H1 (cell line): Measurements from ENCODE around the gene PDE6B. TPM values are rescaled to one million over a fixed set of nuclear protein-coding genes. Genes with fewer than 3 reads are reported as not detected.

Experiments used
- CTCF ChIA-PET: fragments of 300-600 bp; sonication (Branson Sonifier 250); formaldehyde crosslinking; loops from one replicate; lab custom pipeline; 2021; ENCODE audit not compliant: partially characterized antibody; lab: Charles Lee
- POLR2A ChIA-PET: fragments of 300-600 bp; sonication (Branson Sonifier 250); formaldehyde crosslinking; loops from one replicate; lab custom pipeline; 2021; ENCODE audit warnings: inconsistent platforms; ENCODE audit not compliant: partially characterized antibody; lab: Charles Lee
- DNase-seq, 2 experiments: peaks; one replicate each; pipeline versions ENCODE4 v3.0.0 to v3.0.0-alpha.2; 2010 to 2022; ENCODE audit warnings: low spot score in 2 of 2, low read depth in 1 of 2, mixed read lengths in 1 of 2
- FAIRE-seq: peaks from 2 replicates; lab custom pipeline; 2011; peaks lifted over from hg19 to GRCh38; lab: Jason Lieb, UNC
- H2AFZ ChIP-seq: 2 replicates; pipeline ENCODE4 v1.8.1; 2012; ENCODE audit warnings: low read length, inconsistent platforms
- H2AK5ac ChIP-seq: 2 replicates; pipeline ENCODE4 v1.6.1; 2013; ENCODE audit warnings: low read depth, low read length
- H2BK120ac ChIP-seq: replicated peaks from 2 replicates; pipeline ENCODE3; 2013; ENCODE audit warnings: low read depth, low read length, inconsistent platforms
- H2BK12ac ChIP-seq: 2 replicates; pipeline ENCODE4 v1.6.1; 2013; ENCODE audit warnings: low read depth, low read length
- H2BK15ac ChIP-seq: 2 replicates; pipeline ENCODE4 v1.6.1; 2013; ENCODE audit warnings: low read length
- H2BK20ac ChIP-seq: 2 replicates; pipeline ENCODE4 v1.6.1; 2013; ENCODE audit warnings: low read length
- H2BK5ac ChIP-seq: 2 replicates; pipeline ENCODE4 v1.6.1; 2013; ENCODE audit warnings: low read depth, low read length
- H3K14ac ChIP-seq: 2 replicates; pipeline ENCODE4 v1.6.1; 2013; ENCODE audit warnings: inconsistent platforms; ENCODE audit not compliant: insufficient read length
- H3K18ac ChIP-seq: 2 replicates; pipeline ENCODE4 v1.6.1; 2013; ENCODE audit warnings: low read length; ENCODE audit errors: extremely low read depth
- H3K23ac ChIP-seq: 2 replicates; pipeline ENCODE4 v1.6.1; 2013; ENCODE audit warnings: inconsistent platforms; ENCODE audit not compliant: insufficient read length
- H3K23me2 ChIP-seq: 2 replicates; pipeline ENCODE4 v1.6.1; 2013; ENCODE audit warnings: low read depth, low read length
- H3K27ac ChIP-seq: 2 replicates; pipeline ENCODE4 v1.6.1; 2011; ENCODE audit warnings: low read depth, low read length, inconsistent platforms
- H3K27me3 ChIP-seq, 4 experiments: replicated peaks in 1 of 4; 1 replicate in 1 of 4; 2 replicates in 3 of 4; pipeline versions ENCODE4 v1.6.1 to v1.8.1; 2011 to 2013; ENCODE audit warnings: low read length in 3 of 4, mild to moderate bottlenecking in 3 of 4, inconsistent platforms in 2 of 4, mixed read lengths in 2 of 4, moderate library complexity in 1 of 4; ENCODE audit not compliant: control insufficient read depth in 3 of 4, insufficient read depth in 3 of 4; ENCODE audit errors: extremely low read depth in 1 of 4
- H3K36me3 ChIP-seq, 4 experiments: 2 replicates each; pipeline versions ENCODE4 v1.6.1 to v1.8.1; 2011 to 2013; ENCODE audit warnings: mild to moderate bottlenecking in 4 of 4, low read length in 3 of 4, moderate library complexity in 2 of 4, control low read depth in 1 of 4, inconsistent platforms in 1 of 4; ENCODE audit not compliant: insufficient read depth in 4 of 4, control insufficient read depth in 2 of 4
- H3K4ac ChIP-seq: replicated peaks from 2 replicates; pipeline ENCODE3; 2013; ENCODE audit warnings: low read length, low read depth, mixed read lengths, inconsistent platforms; ENCODE audit not compliant: insufficient read length
- H3K4me1 ChIP-seq, 4 experiments: replicated peaks in 1 of 4; 1 replicate in 1 of 4; 2 replicates in 3 of 4; pipeline versions ENCODE4 v1.6.1 to v1.8.1; 2011 to 2013; ENCODE audit warnings: low read length in 3 of 4, inconsistent platforms in 2 of 4, mixed read lengths in 1 of 4; ENCODE audit not compliant: insufficient read depth in 4 of 4, control insufficient read depth in 3 of 4
- H3K4me2 ChIP-seq, 2 experiments: 2 replicates each; pipeline versions ENCODE4 v1.6.1 to v1.8.1; 2011 to 2013; ENCODE audit warnings: low read depth in 2 of 2, low read length in 2 of 2, control low read depth in 1 of 2, inconsistent platforms in 1 of 2, mild to moderate bottlenecking in 1 of 2; ENCODE audit not compliant: insufficient read depth in 1 of 2
- H3K4me3 ChIP-seq, 4 experiments: fragments of 200-600, 300-600 bp in 1 of 4; sonication (generic), shearing (Covaris generic), sonication (Bioruptor Twin) in 1 of 4; 2 replicates each; pipeline versions ENCODE4 v1.5.1 to v1.8.1; 2011 to 2016; ENCODE audit warnings: low read length in 4 of 4, low read depth in 3 of 4, control low read depth in 2 of 4, inconsistent platforms in 2 of 4, mild to moderate bottlenecking in 2 of 4, mixed read lengths in 1 of 4, moderate library complexity in 1 of 4; ENCODE audit not compliant: insufficient read depth in 2 of 4; ENCODE audit errors: extremely low read depth in 1 of 4
- H3K56ac ChIP-seq: replicated peaks from 2 replicates; pipeline ENCODE3; 2013; ENCODE audit warnings: low read depth, mild to moderate bottlenecking, mixed read lengths, low read length, inconsistent platforms; ENCODE audit not compliant: insufficient read length
- H3K79me1 ChIP-seq: 2 replicates; pipeline ENCODE4 v1.6.1; 2013; ENCODE audit warnings: low read depth, low read length, control low read depth
- H3K79me2 ChIP-seq, 2 experiments: 2 replicates each; pipeline versions ENCODE4 v1.6.1 to v1.8.1; 2012 to 2013; ENCODE audit warnings: low read length in 2 of 2, mild to moderate bottlenecking in 2 of 2, inconsistent platforms in 1 of 2; ENCODE audit not compliant: insufficient read depth in 2 of 2, control insufficient read depth in 1 of 2
- H3K9ac ChIP-seq, 4 experiments: replicated peaks in 1 of 4; 1 replicate in 1 of 4; 2 replicates in 3 of 4; pipeline versions ENCODE4 v1.6.1 to v1.8.1; 2011 to 2013; ENCODE audit warnings: low read depth in 3 of 4, low read length in 3 of 4, control low read depth in 2 of 4, mild to moderate bottlenecking in 2 of 4, moderate library complexity in 2 of 4, inconsistent platforms in 1 of 4; ENCODE audit errors: extremely low read depth in 1 of 4
- H3K9me3 ChIP-seq, 2 experiments: 2 replicates each; pipeline versions ENCODE4 v1.6.1 to v1.8.1; 2012 to 2013; ENCODE audit warnings: mild to moderate bottlenecking in 2 of 2, moderate library complexity in 2 of 2, control low read depth in 1 of 2, inconsistent platforms in 1 of 2, low read depth in 1 of 2, low read length in 1 of 2, mixed read lengths in 1 of 2; ENCODE audit not compliant: insufficient read depth in 2 of 2
- H4K20me1 ChIP-seq, 2 experiments: replicated peaks in 1 of 2; 2 replicates each; pipeline versions ENCODE3 to v1.8.1; 2011 to 2013; ENCODE audit warnings: inconsistent platforms in 2 of 2, low read length in 2 of 2, mild to moderate bottlenecking in 1 of 2; ENCODE audit not compliant: insufficient read depth in 2 of 2, control insufficient read depth in 1 of 2
- H4K5ac ChIP-seq: 2 replicates; pipeline ENCODE4 v1.6.1; 2013; ENCODE audit warnings: low read length, low read depth, mixed read lengths, inconsistent platforms; ENCODE audit not compliant: insufficient read length
- H4K8ac ChIP-seq: 2 replicates; pipeline ENCODE4 v1.8.0; 2013; ENCODE audit warnings: mild to moderate bottlenecking, moderate library complexity, low read length, inconsistent platforms; ENCODE audit not compliant: insufficient read depth; ENCODE audit errors: extremely low read depth
- H4K91ac ChIP-seq: replicated peaks from 2 replicates; pipeline ENCODE3; 2013; ENCODE audit warnings: low read length, mixed read lengths, inconsistent platforms; ENCODE audit not compliant: insufficient read length
- EGR1 ChIP-seq: IDR thresholded peaks from 2 replicates; pipeline ENCODE4 v1.6.1; 2011; ENCODE audit warnings: low read depth, low read length, borderline replicate concordance
- MAX ChIP-seq: IDR thresholded peaks from 2 replicates; pipeline ENCODE4 v1.6.1; 2012; ENCODE audit warnings: inconsistent platforms
- SP2 ChIP-seq: IDR thresholded peaks from 2 replicates; pipeline ENCODE4 v1.6.1; 2012; ENCODE audit warnings: mild to moderate bottlenecking, low read length, inconsistent platforms
- YY1 ChIP-seq: IDR thresholded peaks from 2 replicates; pipeline ENCODE4 v1.6.1; 2011; ENCODE audit warnings: low read depth, mild to moderate bottlenecking, low read length
- WGBS, 2 experiments: shearing (Covaris generic) in 1 of 2; methylation state at CpG; one replicate each; pipeline versions ENCODE4 v1.1.6 to v1.1.7; 2013 to 2015; ENCODE audit warnings: low lambda C conversion rate in 2 of 2, mixed read lengths in 2 of 2, inconsistent platforms in 1 of 2, low coverage in 1 of 2, missing lambda C conversion rate in 1 of 2; ENCODE audit not compliant: insufficient replicate concordance in 2 of 2, insufficient coverage in 1 of 2, insufficient read length in 1 of 2; ENCODE audit errors: extremely low coverage in 1 of 2, missing lambda C conversion rate in 1 of 2; 5-methylcytosine and 5-hydroxymethylcytosine counted together
- polyA plus RNA-seq, 7 experiments: library from polyadenylated mRNA; depleted of rRNA in 3 of 7; stranded (reverse) in 5 of 7; unstranded in 2 of 7; fragments of >200 nt in 5 of 7; fragments of 200-250 nt in 2 of 7; gene quantifications; 1 replicate in 5 of 7; 2 replicates in 1 of 7; 4 replicates in 1 of 7; pipeline versions ENCODE4 v1.2.1 to v1.2.3, GENCODE V29; 2011 to 2013; ENCODE audit warnings: missing spikeins in 2 of 7, mixed read lengths in 2 of 7
- total RNA-seq: library from RNA; stranded (reverse); fragmentation: NEBNext Ultra II Directional; extraction: Animal tissue kit (Norgen Biotek cat#: 25700); gene quantifications from 2 replicates; pipeline ENCODE4 v1.2.1, GENCODE V29; 2021

The PDE6B gene
- total and polyA plus RNA-seq, 2 of the 8 experiments (the other 6 are each of a cell fraction or from before 2014, with no cell fraction given), result 4.1 to 8.4 TPM

DNA sequence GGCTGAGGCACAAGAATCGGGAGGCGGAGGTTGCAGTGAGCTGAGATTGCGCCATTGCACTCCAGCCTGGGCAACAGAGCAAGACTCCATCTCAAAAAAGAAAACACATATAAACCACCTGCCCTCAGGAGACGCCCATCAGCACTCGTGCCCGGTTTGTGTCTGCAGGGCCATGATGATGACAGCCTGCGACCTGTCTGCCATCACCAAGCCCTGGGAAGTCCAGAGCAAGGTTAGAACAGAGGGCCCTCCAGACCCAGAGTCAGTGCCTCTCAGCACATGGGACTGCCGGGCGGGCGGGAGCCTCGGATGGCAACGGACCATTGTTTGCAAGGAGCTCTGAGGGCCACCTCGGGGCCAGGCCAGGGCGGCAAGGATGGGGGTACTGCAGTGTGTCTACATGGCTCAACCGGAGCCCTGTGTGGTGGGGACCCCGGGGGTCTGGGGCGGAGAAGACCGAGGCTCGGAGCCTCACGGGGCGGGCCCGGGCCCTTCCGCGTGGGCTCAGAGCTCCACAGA is 39.4 kb downstream of the PDE6B start:
- H3K27me3 ChIP-seq, result no peaks in the 10 kb centered on the region
- peak overlapping the region in 1 of 4 experiments; percentile 87; a peak in 1 of 8 replicates for H3K4me3 ChIP-seq
- H3K56ac ChIP-seq, result no peak overlapping the region
- no peaks in the 10 kb centered on the region for H3K9me3 ChIP-seq
- H2AFZ ChIP-seq, result no peak overlapping the region
- no peak overlapping the region for H2BK120ac ChIP-seq
- no peak overlapping the region for H3K18ac ChIP-seq
- FAIRE-seq (no peak), DNase-seq (no peak)
- H4K91ac ChIP-seq, result no peak overlapping the region
- no peaks in the 10 kb centered on the region; a peak in 1 of 7 replicates for H3K4me1 ChIP-seq
- H2BK12ac ChIP-seq, result no peak overlapping the region
- ChIA-PET POLR2A (interaction anchor here (1.1 to 5.0 kb wide), 7 partner anchors 8 to 89 kb away, joined by 3 to 53 read pairs (median 6); partner anchors contain the start of genes ATP5ME, MYL5 and PDE6B), CTCF (interaction anchor here (0.7 to 3.0 kb wide), 7 partner anchors 9 to 62 kb away, joined by 3 to 22 read pairs (median 5); partner anchors contain the start of genes ATP5ME and MYL5)
- 95% methylated on average over 24 of the region's 24 CpGs; no CpG with 5 or more reads in 1 of the 2 experiments for WGBS, 2 experiments
- H3K23me2 ChIP-seq, result peaks cover 7% of the 10 kb centered on the region; the same call in 1 of the 2 replicates
- H3K79me1 ChIP-seq, result no peaks in the 10 kb centered on the region
- H3K27ac ChIP-seq, result no peak overlapping the region
- H4K20me1 ChIP-seq, result peaks cover 0 to 7% of the 10 kb centered on the region in 2 experiments
- H2AK5ac ChIP-seq, result no peak overlapping the region
- H3K79me2 ChIP-seq, result no peaks in the 10 kb centered on the region
- no peak overlapping the region for H3K9ac ChIP-seq
- H4K8ac ChIP-seq, result peak overlapping the region; percentile 68; the same call in 1 of the 2 replicates
- H3K14ac ChIP-seq, result no peak overlapping the region
- TF ChIP-seq EGR1 (no peak), YY1 (no peak), MAX (no peak), SP2 (no peak)
- H2BK20ac ChIP-seq, result no peak overlapping the region
- H3K23ac ChIP-seq, result no peak overlapping the region
- H2BK15ac ChIP-seq, result no peak overlapping the region
- no peak overlapping the region for H2BK5ac ChIP-seq
- H3K4ac ChIP-seq, result no peak overlapping the region
- H3K4me2 ChIP-seq, result peak overlapping the region in 1 of 2 experiments; percentile 65; a peak in 2 of 4 replicates
- no peaks in the 10 kb centered on the region; a peak in 1 of 8 replicates for H3K36me3 ChIP-seq
- H4K5ac ChIP-seq, result no peak overlapping the region
